ACC112 (cell line): Measurements from ENCODE around the gene EMX1.
A peak's percentile ranks its signal among the peaks of the same experiment; 100 is the strongest.
"Not testable (repeated sequence)": the region's sequence is repeated elsewhere in the genome, so short reads cannot be mapped to it uniquely, and the experiment has no call there.

ENCODE experiments used
- H2AFZ ChIP-seq: fragments of 200-600 bp; sonication (generic); one replicate; pipeline ENCODE4 v1.6.0; 2017; ENCODE audit warnings: antibody characterized with exemption, low read length; ENCODE audit not compliant: unreplicated experiment
- H3K27ac ChIP-seq: fragments of 200-600 bp; sonication (generic); 2 replicates; pipeline ENCODE4 v1.5.1; 2014; ENCODE audit warnings: low read depth, mild to moderate bottlenecking, antibody characterized with exemption, low read length, moderate library complexity
- H3K27me3 ChIP-seq: fragments of 200-600 bp; sonication (generic); 2 replicates; pipeline ENCODE4 v1.6.1; 2014; ENCODE audit warnings: mild to moderate bottlenecking, antibody characterized with exemption, low read length, moderate library complexity, mixed read lengths; ENCODE audit not compliant: insufficient read depth
- H3K36me3 ChIP-seq: fragments of 200-600 bp; sonication (generic); 2 replicates; pipeline ENCODE4 v1.6.1; 2016; ENCODE audit warnings: mild to moderate bottlenecking, antibody characterized with exemption, low read length, moderate library complexity, mixed read lengths; ENCODE audit not compliant: insufficient read depth
- H3K4me1 ChIP-seq: fragments of 200-600 bp; sonication (generic); one replicate; pipeline ENCODE4 v1.6.1; 2016; ENCODE audit warnings: low read length, mixed read lengths; ENCODE audit not compliant: insufficient read depth, unreplicated experiment, control insufficient read depth
- H3K4me3 ChIP-seq: fragments of 200-600 bp; sonication (generic); 2 replicates; pipeline ENCODE4 v1.5.1; 2014; ENCODE audit warnings: mild to moderate bottlenecking, low read depth, low read length
- H3K79me2 ChIP-seq: fragments of 200-600 bp; sonication (generic); one replicate; pipeline ENCODE4 v1.6.0; 2016; ENCODE audit warnings: low read length; ENCODE audit not compliant: control insufficient read depth, unreplicated experiment, insufficient read depth

Gene EMX1

GRCh38 chr2:72901426-72901825 lies 15.9 kb upstream of the EMX1 start:
- Histone ChIP-seq H2AFZ (no peak overlapping the region), H3K4me3 (no peak overlapping the region), H3K79me2 (no peaks in the 10 kb centered on the region), H3K27ac (no peak overlapping the region), H3K4me1 (peaks cover under 1% of the 10 kb centered on the region), H3K27me3 (peaks cover 79% of the 10 kb centered on the region), H3K36me3 (no peaks in the 10 kb centered on the region)

GRCh38 chr2:72907369-72907768 lies 9.9 kb upstream of the EMX1 start:
- not testable (repeated sequence) for H3K79me2 ChIP-seq, H3K36me3 ChIP-seq, H2AFZ ChIP-seq, H3K4me1 ChIP-seq, H3K27ac ChIP-seq, H3K4me3 ChIP-seq
- H3K27me3 ChIP-seq = peaks cover 97% of the 10 kb centered on the region

GRCh38 chr2:72908741-72909140 lies 8.6 kb upstream of the EMX1 start:
- H2AFZ ChIP-seq = no peak overlapping the region
- H3K4me3 ChIP-seq = no peak overlapping the region
- H3K27ac ChIP-seq = no peak overlapping the region
- peaks cover 96% of the 10 kb centered on the region for H3K27me3 ChIP-seq
- no peaks in the 10 kb centered on the region for H3K36me3 ChIP-seq
- no peaks in the 10 kb centered on the region for H3K4me1 ChIP-seq
- no peaks in the 10 kb centered on the region for H3K79me2 ChIP-seq

GRCh38 chr2:72911256-72911655 lies 6.1 kb upstream of the EMX1 start:
- Histone ChIP-seq H3K79me2 (no peaks in the 10 kb centered on the region), H3K27ac (no peak overlapping the region), H3K36me3 (no peaks in the 10 kb centered on the region), H2AFZ (no peak overlapping the region), H3K27me3 (peaks cover 97% of the 10 kb centered on the region), H3K4me1 (no peaks in the 10 kb centered on the region), H3K4me3 (no peak overlapping the region)

- Histone ChIP-seq H3K4me1 (peaks cover 5% of the 10 kb centered on the region), H3K4me3 (no peak overlapping the region), H3K27me3 (peaks cover 96% of the 10 kb centered on the region), H2AFZ (no peak overlapping the region), H3K27ac (no peak overlapping the region), H3K36me3 (no peaks in the 10 kb centered on the region), H3K79me2 (no peaks in the 10 kb centered on the region)
These were observed 3.7 kb upstream of the EMX1 start for GRCh38 chr2:72913486-72914205.

GRCh38 chr2:72914206-72914559 lies 3.1 kb upstream of the EMX1 start:
- Histone ChIP-seq H3K36me3 (no peaks in the 10 kb centered on the region), H3K27ac (no peak overlapping the region), H3K27me3 (peaks cover 97% of the 10 kb centered on the region), H2AFZ (no peak overlapping the region), H3K4me1 (peaks cover 5% of the 10 kb centered on the region), H3K4me3 (no peak overlapping the region), H3K79me2 (no peaks in the 10 kb centered on the region)

- Histone ChIP-seq H3K4me1 (peaks cover 5% of the 10 kb centered on the region), H3K4me3 (no peak overlapping the region), H2AFZ (no peak overlapping the region), H3K79me2 (no peaks in the 10 kb centered on the region), H3K27me3 (peaks cover 98% of the 10 kb centered on the region), H3K36me3 (no peaks in the 10 kb centered on the region), H3K27ac (no peak overlapping the region)
These were observed 2.6 kb upstream of the EMX1 start for GRCh38 chr2:72914589-72915319.

- no peak overlapping the region for H3K27ac ChIP-seq
- no peak overlapping the region for H2AFZ ChIP-seq
- peaks cover 5% of the 10 kb centered on the region for H3K4me1 ChIP-seq
- H3K4me3 ChIP-seq = no peak overlapping the region
- H3K79me2 ChIP-seq = no peaks in the 10 kb centered on the region
- peaks cover 98% of the 10 kb centered on the region for H3K27me3 ChIP-seq
- H3K36me3 ChIP-seq = no peaks in the 10 kb centered on the region
These were observed 1.9 kb upstream of the EMX1 start for GRCh38 chr2:72915320-72915906.

- H3K79me2 ChIP-seq = no peaks in the 10 kb centered on the region
- no peak overlapping the region for H3K27ac ChIP-seq
- no peak overlapping the region for H2AFZ ChIP-seq
- H3K36me3 ChIP-seq = no peaks in the 10 kb centered on the region
- H3K4me3 ChIP-seq = 0 out of 2 replicates have a peak overlapping the region, but pooled peaks have one; percentile 20
- peaks cover 5% of the 10 kb centered on the region for H3K4me1 ChIP-seq
- H3K27me3 ChIP-seq = peaks cover 98% of the 10 kb centered on the region
These were observed 1.2 kb upstream of the EMX1 start for GRCh38 chr2:72915907-72916742.

GRCh38 chr2:72916743-72917137 lies 579 bp upstream of the EMX1 start:
- peaks cover 98% of the 10 kb centered on the region for H3K27me3 ChIP-seq
- H3K79me2 ChIP-seq = no peaks in the 10 kb centered on the region
- peak overlapping the region; percentile 42 for H3K4me3 ChIP-seq
- H3K36me3 ChIP-seq = no peaks in the 10 kb centered on the region
- H2AFZ ChIP-seq = no peak overlapping the region
- no peak overlapping the region for H3K27ac ChIP-seq
- peaks cover 5% of the 10 kb centered on the region for H3K4me1 ChIP-seq
